Measurements from ENCODE around the gene AMMECR1.
A peak's percentile ranks its signal among the peaks of the same experiment; 100 is the strongest.

AMMECR1 gene

DNA sequence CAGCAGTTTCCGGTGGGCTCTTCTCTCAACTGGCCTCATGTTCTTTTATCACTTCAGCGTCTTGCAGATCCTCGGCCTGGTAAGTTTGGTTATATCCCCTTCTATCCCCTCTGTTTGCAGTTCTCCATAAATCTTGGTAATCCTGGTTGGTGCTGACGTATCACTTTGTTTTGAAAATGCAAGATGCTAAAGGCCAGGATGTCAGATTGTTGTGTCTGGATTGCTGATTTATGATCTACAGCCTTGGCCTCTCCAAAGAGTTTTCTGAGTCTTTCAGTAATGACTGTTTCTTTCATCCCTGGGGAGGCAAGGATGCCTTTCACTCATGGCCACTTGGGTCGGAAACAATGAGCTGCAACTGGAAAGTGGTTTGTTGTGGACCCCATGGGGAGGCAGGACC is 146.4 kb downstream of the AMMECR1 start:
- no peak for DNase-seq (ENCODE audit: low read depth)
- TF ChIP-seq, protein P1, sequence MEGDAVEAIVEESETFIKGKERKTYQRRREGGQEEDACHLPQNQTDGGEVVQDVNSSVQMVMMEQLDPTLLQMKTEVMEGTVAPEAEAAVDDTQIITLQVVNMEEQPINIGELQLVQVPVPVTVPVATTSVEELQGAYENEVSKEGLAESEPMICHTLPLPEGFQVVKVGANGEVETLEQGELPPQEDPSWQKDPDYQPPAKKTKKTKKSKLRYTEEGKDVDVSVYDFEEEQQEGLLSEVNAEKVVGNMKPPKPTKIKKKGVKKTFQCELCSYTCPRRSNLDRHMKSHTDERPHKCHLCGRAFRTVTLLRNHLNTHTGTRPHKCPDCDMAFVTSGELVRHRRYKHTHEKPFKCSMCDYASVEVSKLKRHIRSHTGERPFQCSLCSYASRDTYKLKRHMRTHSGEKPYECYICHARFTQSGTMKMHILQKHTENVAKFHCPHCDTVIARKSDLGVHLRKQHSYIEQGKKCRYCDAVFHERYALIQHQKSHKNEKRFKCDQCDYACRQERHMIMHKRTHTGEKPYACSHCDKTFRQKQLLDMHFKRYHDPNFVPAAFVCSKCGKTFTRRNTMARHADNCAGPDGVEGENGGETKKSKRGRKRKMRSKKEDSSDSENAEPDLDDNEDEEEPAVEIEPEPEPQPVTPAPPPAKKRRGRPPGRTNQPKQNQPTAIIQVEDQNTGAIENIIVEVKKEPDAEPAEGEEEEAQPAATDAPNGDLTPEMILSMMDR (conservative IDR thresholded peaks at IDR 0.05; ENCODE audit: control insufficient read depth, insufficient read depth, low read depth, low read length) = no peak
- no peak overlapping the region for H3K4me3 ChIP-seq (ENCODE audit: control insufficient read depth, low read depth, low read length)

GRCh38 chrX:110170029-110170428 is 147.9 kb downstream of the AMMECR1 start:
- DNase-seq (ENCODE audit: low read depth) = no peak
- TF ChIP-seq, protein P1 (conservative IDR thresholded peaks at IDR 0.05; ENCODE audit: control insufficient read depth, insufficient read depth, low read depth, low read length) = no peak

DNA sequence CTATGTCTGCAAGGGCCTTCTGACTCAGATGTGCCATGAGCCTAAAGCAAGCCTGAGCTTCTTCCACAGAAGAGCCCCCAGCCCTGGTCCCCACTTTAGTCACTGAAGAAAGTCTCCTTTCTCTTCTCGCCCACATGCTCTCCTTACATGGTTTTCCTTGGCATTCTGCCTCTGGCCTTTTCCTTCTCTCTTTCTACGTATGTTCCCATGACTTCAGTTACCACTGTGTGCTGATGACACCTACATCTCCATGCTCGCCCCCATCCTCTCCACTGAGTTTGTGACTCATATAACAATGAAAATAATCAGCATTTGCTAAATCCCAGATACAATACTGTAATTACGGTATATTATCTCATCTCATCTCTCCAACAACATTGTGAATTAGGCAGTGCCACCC is 149.3 kb downstream of the AMMECR1 start:
- H3K4me3 ChIP-seq (ENCODE audit: control insufficient read depth, low read depth, low read length) = no peak overlapping the region
- TF ChIP-seq, protein P1 (conservative IDR thresholded peaks at IDR 0.05; ENCODE audit: control insufficient read depth, insufficient read depth, low read depth, low read length) = no peak
- DNase-seq (ENCODE audit: low read depth) = peak; percentile 93

More at GRCh38 chrX:110170029-110170428, 147.9 kb downstream of the AMMECR1 start:
- no peak overlapping the region for H3K4me3 ChIP-seq (ENCODE audit: control insufficient read depth, low read depth, low read length)

DNA sequence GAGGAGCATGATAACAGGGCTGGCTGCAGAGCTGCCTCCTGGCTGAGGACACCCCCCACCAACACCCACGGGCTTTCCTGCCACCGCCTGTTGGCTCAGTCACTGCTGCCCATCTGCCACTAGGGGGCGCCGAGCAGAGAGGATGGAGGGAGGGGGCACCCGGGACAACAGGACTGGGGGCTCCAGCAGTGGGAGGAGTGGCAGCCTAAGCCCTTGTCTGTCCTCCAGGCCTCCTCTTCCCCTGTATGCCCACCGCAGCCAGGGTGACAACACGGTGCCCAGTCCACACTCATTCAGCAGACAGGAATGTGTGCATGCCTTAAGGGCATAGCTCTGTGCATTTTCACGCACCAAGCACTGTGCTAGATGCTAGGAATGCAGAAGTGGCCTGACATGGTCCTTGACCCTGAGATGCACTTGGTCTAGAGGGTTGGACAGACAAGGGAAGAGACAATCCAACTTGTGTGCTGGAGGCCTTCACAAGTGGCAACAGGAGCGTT is 149.9 kb downstream of the AMMECR1 start:
- no peak for DNase-seq (ENCODE audit: low read depth)
- no peak overlapping the region for H3K4me3 ChIP-seq (ENCODE audit: control insufficient read depth, low read depth, low read length)
- TF ChIP-seq, protein P1 (conservative IDR thresholded peaks at IDR 0.05; ENCODE audit: control insufficient read depth, insufficient read depth, low read depth, low read length) = peak; percentile 45

DNA sequence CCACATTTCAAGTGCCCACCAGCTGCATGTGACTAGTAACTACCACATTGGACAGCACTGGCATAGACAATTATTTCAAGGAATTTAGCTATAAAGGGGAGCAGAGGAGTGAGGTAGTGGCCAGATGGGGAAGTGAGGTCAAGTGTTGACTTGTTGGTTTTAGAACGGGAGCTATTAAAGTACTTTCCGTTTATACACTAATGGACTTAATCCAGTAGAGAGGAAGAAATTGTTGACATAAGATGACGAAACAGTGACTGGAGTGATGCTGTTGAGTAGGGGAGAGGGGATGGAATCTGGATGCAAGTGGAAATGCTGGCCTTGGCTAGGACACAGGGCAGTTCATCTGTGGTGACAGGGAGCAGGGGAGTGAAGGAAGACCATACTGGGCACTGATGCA is 154.4 kb downstream of the AMMECR1 start:
- no peak overlapping the region for H3K4me3 ChIP-seq (ENCODE audit: control insufficient read depth, low read depth, low read length)
- TF ChIP-seq, protein P1 (conservative IDR thresholded peaks at IDR 0.05; ENCODE audit: control insufficient read depth, insufficient read depth, low read depth, low read length) = no peak
- DNase-seq (ENCODE audit: low read depth) = peak; percentile 48

DNA sequence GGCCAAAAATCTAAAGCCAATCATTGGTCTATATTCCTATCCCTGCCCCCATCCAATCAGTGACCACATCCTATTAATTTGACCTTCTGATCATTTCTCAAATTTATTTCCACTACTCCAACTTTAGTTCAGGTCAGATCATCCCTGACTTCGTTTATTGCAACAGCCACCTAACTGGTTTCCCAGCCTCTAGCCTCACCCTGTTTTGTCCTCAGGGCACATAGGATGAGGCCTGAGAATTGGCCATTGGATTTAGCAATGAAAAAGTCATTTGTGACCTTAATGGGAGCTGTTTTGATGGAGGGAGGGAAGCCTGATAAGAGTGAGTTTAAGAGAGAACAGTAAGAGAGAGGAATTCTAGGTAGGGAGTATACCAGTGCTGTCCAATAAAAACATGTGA is 155.0 kb downstream of the AMMECR1 start:
- TF ChIP-seq, protein P1 (conservative IDR thresholded peaks at IDR 0.05; ENCODE audit: control insufficient read depth, insufficient read depth, low read depth, low read length) = no peak
- H3K4me3 ChIP-seq (ENCODE audit: control insufficient read depth, low read depth, low read length) = no peak overlapping the region
- no peak for DNase-seq (ENCODE audit: low read depth)

DNA sequence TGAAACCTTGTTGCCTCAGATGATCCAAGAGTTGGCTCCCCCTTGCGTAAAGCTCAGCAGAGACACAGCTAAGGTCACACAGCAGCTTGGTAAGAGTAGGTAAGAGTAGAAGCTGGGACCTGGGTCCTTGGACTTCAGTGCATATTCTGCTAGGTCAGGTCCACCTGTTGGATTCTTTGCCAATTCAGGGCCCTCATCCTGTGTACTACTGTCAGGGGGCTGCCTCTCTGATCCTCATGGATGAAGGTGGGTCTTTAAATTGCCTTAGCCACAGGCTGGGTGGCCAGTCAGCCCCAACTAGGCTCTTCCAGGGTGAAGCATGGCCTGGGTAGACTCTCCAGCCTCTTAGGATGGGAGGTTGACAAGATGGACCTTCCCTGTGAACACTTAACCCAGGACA is 155.8 kb downstream of the AMMECR1 start:
- no peak overlapping the region for H3K4me3 ChIP-seq (ENCODE audit: control insufficient read depth, low read depth, low read length)
- TF ChIP-seq, protein P1 (conservative IDR thresholded peaks at IDR 0.05; ENCODE audit: control insufficient read depth, insufficient read depth, low read depth, low read length) = no peak
- DNase-seq (ENCODE audit: low read depth) = no peak
